Urinary bladder (tissue), 4 donors: Measurements from ENCODE around the gene CDC42BPG. TPM values are rescaled to one million over a fixed set of nuclear protein-coding genes. Genes with fewer than 3 reads are reported as not detected.

ENCODE experiments used
- DNase-seq: peaks from one replicate; pipeline ENCODE4 v3.0.0-alpha.2; 2015; ENCODE audit errors: extremely low spot score
- H3K27ac ChIP-seq: one replicate; pipeline ENCODE4 v1.5.1; 2013; ENCODE audit warnings: low read depth, mild to moderate bottlenecking, moderate library complexity
- H3K36me3 ChIP-seq: one replicate; pipeline ENCODE4 v1.6.1; 2013; ENCODE audit warnings: mild to moderate bottlenecking, moderate library complexity; ENCODE audit not compliant: insufficient read depth
- H3K4me1 ChIP-seq: one replicate; pipeline ENCODE4 v1.6.1; 2013; ENCODE audit warnings: mild to moderate bottlenecking, moderate library complexity; ENCODE audit not compliant: insufficient read depth
- H3K4me3 ChIP-seq: one replicate; pipeline ENCODE4 v1.5.1; 2013; ENCODE audit warnings: low read depth, low read length
- WGBS: extraction: QIAGEN DNeasy Blood & Tissue Kit; methylation state at CpG from one replicate; pipeline ENCODE4 v1.1.7; 2013; 5-methylcytosine and 5-hydroxymethylcytosine counted together
- polyA plus RNA-seq: library from polyadenylated mRNA; stranded (reverse); fragments of 200-250 nt; gene quantifications from one replicate; pipeline ENCODE4 v1.2.3, GENCODE V29; 2013
- total RNA-seq: library from RNA; depleted of rRNA; stranded (reverse); fragments of >200 nt; gene quantifications from one replicate; pipeline ENCODE4 v1.2.3, GENCODE V29; 2014
- donor health status: healthy with polysubstance abuse.
- donor health status: healthy.

CDC42BPG gene
- total and polyA plus RNA-seq, 2 donors = 3.2 to 4.3 TPM

- 48% methylated on average over 17 of the region's 17 CpGs for WGBS
- DNase-seq = no peak
- H3K36me3 ChIP-seq = no peaks in the 10 kb centered on the region
- peak overlapping the region; percentile 72 for H3K4me3 ChIP-seq
- no peaks in the 10 kb centered on the region for H3K4me1 ChIP-seq
- no peak overlapping the region for H3K27ac ChIP-seq
Measured at GRCh38 chr11:64810891-64811272, 33.6 kb downstream of the CDC42BPG start.

GRCh38 chr11:64810271-64810890 lies 34.1 kb downstream of the CDC42BPG start, which contains the start of gene MEN1:
Gene MEN1 (minus strand): TSS chr11:64810551. CDS start chr11:64810109, 442 bp downstream.
- Histone ChIP-seq H3K4me1 (no peaks in the 10 kb centered on the region), H3K36me3 (no peaks in the 10 kb centered on the region), H3K27ac (peak within 1 kb of the TSS; percentile 68), H3K4me3 (peak within 1 kb of the TSS; percentile 72)
- DNase-seq = peak; percentile 91
- WGBS = under 1% methylated on average over 46 of the region's 46 CpGs

GRCh38 chr11:64809781-64810241 lies 34.6 kb downstream of the CDC42BPG start:
- WGBS = 3% methylated on average over 44 of the region's 44 CpGs
- peak overlapping the region; percentile 72 for H3K4me3 ChIP-seq
- no peak for DNase-seq
- H3K4me1 ChIP-seq = no peaks in the 10 kb centered on the region
- peak overlapping the region; percentile 68 for H3K27ac ChIP-seq
- no peaks in the 10 kb centered on the region for H3K36me3 ChIP-seq

- Histone ChIP-seq H3K36me3 (no peaks in the 10 kb centered on the region), H3K27ac (no peak overlapping the region), H3K4me3 (no peak overlapping the region), H3K4me1 (no peaks in the 10 kb centered on the region)
- WGBS = 92% methylated on average over 9 of the region's 9 CpGs
- no peak for DNase-seq
Measured at GRCh38 chr11:64805481-64805880, 39.0 kb downstream of the CDC42BPG start.

GRCh38 chr11:64804346-64805210 lies 39.9 kb downstream of the CDC42BPG start:
- Histone ChIP-seq H3K27ac (no peak overlapping the region), H3K4me1 (no peaks in the 10 kb centered on the region), H3K4me3 (no peak overlapping the region), H3K36me3 (no peaks in the 10 kb centered on the region)
- WGBS = 92% methylated on average over 41 of the region's 41 CpGs
- DNase-seq = no peak

GRCh38 chr11:64803846-64804345 lies 40.6 kb downstream of the CDC42BPG start:
- Histone ChIP-seq H3K36me3 (no peaks in the 10 kb centered on the region), H3K4me1 (no peaks in the 10 kb centered on the region), H3K4me3 (peak overlapping the region; percentile 60), H3K27ac (peak overlapping the region; percentile 38)
- 38% methylated on average over 15 of the region's 15 CpGs for WGBS
- no peak for DNase-seq

GRCh38 chr11:64803158-64803845 lies 41.2 kb downstream of the CDC42BPG start, which contains the start of gene MAP4K2:
Gene MAP4K2 (minus strand): TSS chr11:64803214. CDS start chr11:64803149, 65 bp downstream.
- Histone ChIP-seq H3K4me3 (peak within 1 kb of the TSS; percentile 60), H3K36me3 (no peaks in the 10 kb centered on the region), H3K27ac (peak within 1 kb of the TSS; percentile 46), H3K4me1 (no peaks in the 10 kb centered on the region)
- WGBS = 1% methylated on average over 58 of the region's 58 CpGs
- peak; percentile 72 for DNase-seq

- Histone ChIP-seq H3K4me3 (peak overlapping the region; percentile 60), H3K36me3 (no peaks in the 10 kb centered on the region), H3K4me1 (no peaks in the 10 kb centered on the region), H3K27ac (peak overlapping the region; percentile 46)
- DNase-seq = no peak
- WGBS = 12% methylated on average over 54 of the region's 54 CpGs
Measured at GRCh38 chr11:64802370-64803157, 41.9 kb downstream of the CDC42BPG start.

- DNase-seq = no peak
- Histone ChIP-seq H3K36me3 (no peaks in the 10 kb centered on the region), H3K4me1 (no peaks in the 10 kb centered on the region), H3K4me3 (peak overlapping the region; percentile 60), H3K27ac (peak overlapping the region; percentile 64)
- 50% methylated on average over 13 of the region's 13 CpGs for WGBS
Measured at GRCh38 chr11:64801561-64802369, 42.7 kb downstream of the CDC42BPG start.

GRCh38 chr11:64801158-64801464 lies 43.3 kb downstream of the CDC42BPG start:
- WGBS = 80% methylated on average over 9 of the region's 9 CpGs
- H3K36me3 ChIP-seq = no peaks in the 10 kb centered on the region
- DNase-seq = no peak

GRCh38 chr11:64800303-64801157 lies 43.9 kb downstream of the CDC42BPG start:
- 82% methylated on average over 26 of the region's 26 CpGs for WGBS
- no peaks in the 10 kb centered on the region for H3K4me1 ChIP-seq
- H3K36me3 ChIP-seq = no peaks in the 10 kb centered on the region
- no peak overlapping the region for H3K27ac ChIP-seq
- DNase-seq = no peak
- no peak overlapping the region for H3K4me3 ChIP-seq

More at GRCh38 chr11:64801158-64801464, 43.3 kb downstream of the CDC42BPG start:
- no peaks in the 10 kb centered on the region for H3K4me1 ChIP-seq
- no peak overlapping the region for H3K27ac ChIP-seq
- H3K4me3 ChIP-seq = no peak overlapping the region
